Ishikawa (cell line): ENCODE measurements around the gene PLXNA2.

Source experiments
- CEBPB ChIP-seq: IDR thresholded peaks from 2 replicates; pipeline ENCODE4 v1.6.1; 2012
- CREB1 ChIP-seq: IDR thresholded peaks from 2 replicates; pipeline ENCODE4 v1.6.1; 2012; ENCODE audit warnings: low read depth
- EGR1 ChIP-seq: IDR thresholded peaks from 2 replicates; pipeline ENCODE4 v1.6.1; 2012
- EP300 ChIP-seq: IDR thresholded peaks from 2 replicates; pipeline ENCODE4 v1.6.1; 2012; ENCODE audit warnings: borderline replicate concordance
- FOXM1 ChIP-seq: IDR thresholded peaks from 2 replicates; pipeline ENCODE4 v1.6.1; 2012; ENCODE audit warnings: low read depth, borderline replicate concordance
- NFIC ChIP-seq: IDR thresholded peaks from 2 replicates; pipeline ENCODE4 v1.6.1; 2012
- RAD21 ChIP-seq: IDR thresholded peaks from 2 replicates; pipeline ENCODE4 v1.6.1; 2012; ENCODE audit warnings: low read depth
- TAF1 ChIP-seq: IDR thresholded peaks from 2 replicates; pipeline ENCODE4 v1.6.1; 2012; ENCODE audit warnings: low read depth, mild to moderate bottlenecking
- TCF12 ChIP-seq: IDR thresholded peaks from 2 replicates; pipeline ENCODE4 v1.6.1; 2012; ENCODE audit warnings: low read depth
- TEAD4 ChIP-seq: IDR thresholded peaks from 2 replicates; pipeline ENCODE4 v1.6.1; 2012
- YY1 ChIP-seq: IDR thresholded peaks from 2 replicates; pipeline ENCODE4 v1.6.1; 2012; ENCODE audit warnings: low read depth
- ZBTB7A ChIP-seq: IDR thresholded peaks from 2 replicates; pipeline ENCODE4 v1.6.1; 2012; ENCODE audit warnings: low read depth
- TF ChIP-seq, protein P1 (sequence below): IDR thresholded peaks from 2 replicates; pipeline ENCODE4 v1.6.1; 2012; ENCODE audit warnings: low read depth, mild to moderate bottlenecking
- TF ChIP-seq, protein P2 (sequence below): IDR thresholded peaks from 2 replicates; pipeline ENCODE4 v1.6.1; 2012
- TF ChIP-seq, protein P3 (sequence below): IDR thresholded peaks from 2 replicates; pipeline ENCODE4 v1.6.1; 2012

Gene PLXNA2

DNA sequence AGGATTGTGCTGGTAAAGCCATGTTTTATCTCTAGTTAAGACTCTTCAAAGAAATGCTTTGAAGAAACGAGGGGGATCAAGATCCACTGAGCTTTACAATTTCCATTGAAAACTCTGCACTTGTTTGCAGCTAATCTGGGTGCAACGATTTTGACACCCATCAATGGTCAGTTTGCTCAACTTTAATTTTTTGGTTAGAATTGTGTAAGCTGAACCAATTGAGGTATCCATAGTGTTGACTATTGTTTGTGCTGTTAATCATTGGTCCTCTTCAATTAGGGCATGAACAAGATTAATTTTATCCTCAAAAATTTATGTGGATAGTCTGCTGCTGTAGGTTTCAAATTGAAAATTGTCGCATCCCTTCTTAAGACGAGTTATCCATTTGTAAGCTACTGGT is 17.7 kb upstream of the PLXNA2 start:
- TF ChIP-seq NFIC (no peak), FOXM1 (no peak), YY1 (no peak), TEAD4 (no peak), CREB1 (no peak), RAD21 (no peak), EP300 (no peak), CEBPB (no peak), EGR1 (no peak), TAF1 (no peak), TCF12 (no peak), ZBTB7A (no peak)
- TF ChIP-seq, protein P1, sequence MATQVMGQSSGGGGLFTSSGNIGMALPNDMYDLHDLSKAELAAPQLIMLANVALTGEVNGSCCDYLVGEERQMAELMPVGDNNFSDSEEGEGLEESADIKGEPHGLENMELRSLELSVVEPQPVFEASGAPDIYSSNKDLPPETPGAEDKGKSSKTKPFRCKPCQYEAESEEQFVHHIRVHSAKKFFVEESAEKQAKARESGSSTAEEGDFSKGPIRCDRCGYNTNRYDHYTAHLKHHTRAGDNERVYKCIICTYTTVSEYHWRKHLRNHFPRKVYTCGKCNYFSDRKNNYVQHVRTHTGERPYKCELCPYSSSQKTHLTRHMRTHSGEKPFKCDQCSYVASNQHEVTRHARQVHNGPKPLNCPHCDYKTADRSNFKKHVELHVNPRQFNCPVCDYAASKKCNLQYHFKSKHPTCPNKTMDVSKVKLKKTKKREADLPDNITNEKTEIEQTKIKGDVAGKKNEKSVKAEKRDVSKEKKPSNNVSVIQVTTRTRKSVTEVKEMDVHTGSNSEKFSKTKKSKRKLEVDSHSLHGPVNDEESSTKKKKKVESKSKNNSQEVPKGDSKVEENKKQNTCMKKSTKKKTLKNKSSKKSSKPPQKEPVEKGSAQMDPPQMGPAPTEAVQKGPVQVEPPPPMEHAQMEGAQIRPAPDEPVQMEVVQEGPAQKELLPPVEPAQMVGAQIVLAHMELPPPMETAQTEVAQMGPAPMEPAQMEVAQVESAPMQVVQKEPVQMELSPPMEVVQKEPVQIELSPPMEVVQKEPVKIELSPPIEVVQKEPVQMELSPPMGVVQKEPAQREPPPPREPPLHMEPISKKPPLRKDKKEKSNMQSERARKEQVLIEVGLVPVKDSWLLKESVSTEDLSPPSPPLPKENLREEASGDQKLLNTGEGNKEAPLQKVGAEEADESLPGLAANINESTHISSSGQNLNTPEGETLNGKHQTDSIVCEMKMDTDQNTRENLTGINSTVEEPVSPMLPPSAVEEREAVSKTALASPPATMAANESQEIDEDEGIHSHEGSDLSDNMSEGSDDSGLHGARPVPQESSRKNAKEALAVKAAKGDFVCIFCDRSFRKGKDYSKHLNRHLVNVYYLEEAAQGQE, result no peak
- TF ChIP-seq, protein P2, sequence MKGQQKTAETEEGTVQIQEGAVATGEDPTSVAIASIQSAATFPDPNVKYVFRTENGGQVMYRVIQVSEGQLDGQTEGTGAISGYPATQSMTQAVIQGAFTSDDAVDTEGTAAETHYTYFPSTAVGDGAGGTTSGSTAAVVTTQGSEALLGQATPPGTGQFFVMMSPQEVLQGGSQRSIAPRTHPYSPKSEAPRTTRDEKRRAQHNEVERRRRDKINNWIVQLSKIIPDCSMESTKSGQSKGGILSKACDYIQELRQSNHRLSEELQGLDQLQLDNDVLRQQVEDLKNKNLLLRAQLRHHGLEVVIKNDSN, result no peak
- TF ChIP-seq, protein P3, sequence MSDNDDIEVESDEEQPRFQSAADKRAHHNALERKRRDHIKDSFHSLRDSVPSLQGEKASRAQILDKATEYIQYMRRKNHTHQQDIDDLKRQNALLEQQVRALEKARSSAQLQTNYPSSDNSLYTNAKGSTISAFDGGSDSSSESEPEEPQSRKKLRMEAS, result no peak

DNA sequence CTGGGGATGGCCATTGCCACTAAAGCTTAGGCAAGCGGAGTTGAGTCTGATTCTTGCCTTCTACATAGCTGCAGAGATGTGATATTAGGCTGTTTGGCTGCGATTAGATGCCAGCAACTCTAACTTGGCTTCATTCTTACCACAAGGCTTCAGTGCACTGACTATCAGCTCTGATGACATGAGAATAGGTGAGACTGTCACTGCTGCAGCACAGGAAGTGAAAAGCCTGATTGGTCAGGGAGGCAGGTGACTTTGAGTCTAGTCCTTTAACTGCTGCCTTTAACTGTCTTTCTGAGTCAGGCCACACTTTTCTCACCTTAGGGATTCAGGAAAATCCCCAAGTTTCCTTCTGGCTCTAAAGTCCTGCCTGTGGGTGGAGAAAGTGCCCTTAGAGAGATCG is 14.1 kb upstream of the PLXNA2 start:
- TF ChIP-seq NFIC, result no peak
- no peak for TF ChIP-seq FOXM1
- TF ChIP-seq TAF1, result no peak
- no peak for TF ChIP-seq TEAD4
- TF ChIP-seq YY1, result no peak
- no peak for TF ChIP-seq EP300
- no peak for TF ChIP-seq CREB1
- no peak for TF ChIP-seq ZBTB7A
- TF ChIP-seq, protein P1, result no peak
- TF ChIP-seq TCF12, result no peak

DNA sequence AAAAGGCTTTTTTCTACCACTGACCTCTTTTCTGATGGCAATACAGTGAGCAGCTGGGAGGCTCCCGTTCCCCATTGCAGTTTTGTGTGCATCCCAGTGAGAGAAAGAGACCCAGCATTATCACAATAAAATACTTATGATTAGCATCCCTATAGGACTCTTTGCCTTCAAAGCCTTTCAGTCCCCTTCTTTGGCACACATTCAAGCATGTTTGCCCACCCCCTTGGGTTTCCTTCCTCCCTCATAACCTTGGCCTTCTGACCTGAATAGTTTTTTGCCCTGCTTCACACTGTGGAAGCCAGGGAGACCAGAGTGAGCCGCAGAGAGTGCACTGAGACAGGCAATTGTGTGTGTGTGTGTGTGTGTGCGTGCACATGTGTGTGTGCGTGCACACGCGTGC is 13.2 kb upstream of the PLXNA2 start:
- TF ChIP-seq, protein P3, result no peak
- TF ChIP-seq TCF12 (no peak), YY1 (no peak), TEAD4 (no peak)
- TF ChIP-seq, protein P1, result no peak

DNA sequence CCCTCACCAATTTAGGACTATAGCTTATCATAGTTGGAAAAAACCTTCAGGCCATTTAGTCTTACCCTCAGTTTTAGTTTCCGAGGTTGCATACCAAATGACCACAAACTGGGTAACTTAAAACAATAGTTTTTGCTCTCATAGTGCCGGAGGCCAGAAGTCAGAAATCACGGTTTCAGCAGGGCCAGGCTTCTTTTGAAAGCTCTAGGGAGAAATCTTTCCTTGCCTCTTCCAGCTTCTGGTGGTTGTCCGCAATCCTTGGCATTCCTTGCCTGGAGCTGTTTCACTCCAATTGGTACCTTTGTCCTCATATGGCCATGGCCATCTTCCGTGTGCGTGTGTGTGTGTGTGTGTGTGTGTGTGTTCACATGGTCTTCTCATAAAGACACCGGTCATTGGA is 12.4 kb upstream of the PLXNA2 start:
- TF ChIP-seq, protein P1, result no peak
- TF ChIP-seq TCF12 (no peak), EP300 (no peak), NFIC (no peak), CREB1 (no peak), RAD21 (no peak)
